ENCODE results near the gene PRB3.

Gene PRB3

DNA sequence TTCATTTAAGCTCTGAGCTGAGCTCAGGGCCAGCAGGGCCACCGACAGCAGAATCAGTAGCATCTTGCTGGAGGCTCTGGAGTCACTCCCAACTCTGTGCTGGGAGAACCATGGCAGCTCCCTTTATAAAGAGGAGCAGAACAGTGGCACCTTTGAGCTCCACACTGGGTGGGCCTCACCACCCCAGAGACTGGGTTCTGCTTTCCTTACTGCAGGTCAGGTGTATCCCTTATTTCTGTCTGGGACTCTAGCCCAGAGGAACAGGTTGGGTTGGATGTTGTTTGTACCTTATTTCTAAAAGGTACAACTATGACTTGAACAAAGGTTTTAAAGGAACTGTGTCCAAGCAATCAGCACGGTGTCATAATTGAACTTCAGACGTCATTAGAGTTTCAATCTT is at the start of gene PRB3:
Gene PRB3 (minus strand): TSS at position 101 of the 400 bp plus-strand sequence. CDS start 38 bp downstream, at position 63.
- TF ChIP-seq CTCF (IDR thresholded peaks at IDR 0.05; ENCODE audit: borderline replicate concordance, insufficient read depth, low read depth, low read length), result no peak
- no peak within 1 kb of the TSS for H3K4me3 ChIP-seq (ENCODE audit: low read depth, low read length)

- H3K4me3 ChIP-seq (ENCODE audit: low read depth, low read length), result no peak within 1 kb of the TSS
- TF ChIP-seq CTCF (IDR thresholded peaks at IDR 0.05; ENCODE audit: borderline replicate concordance, insufficient read depth, low read depth, low read length), result no peak
Measured at GRCh38 chr12:11310336-11310735, 40.8 kb upstream of the PRB3 start, which contains the start of gene PRB4. PRB4 (minus strand) TSS chr12:11310436; CDS start chr12:11310398, 38 bp downstream.

GRCh38 chr12:11307143-11307542 is 37.6 kb upstream of the PRB3 start:
- no peak for TF ChIP-seq CTCF (IDR thresholded peaks at IDR 0.05; ENCODE audit: borderline replicate concordance, insufficient read depth, low read depth, low read length)

DNA sequence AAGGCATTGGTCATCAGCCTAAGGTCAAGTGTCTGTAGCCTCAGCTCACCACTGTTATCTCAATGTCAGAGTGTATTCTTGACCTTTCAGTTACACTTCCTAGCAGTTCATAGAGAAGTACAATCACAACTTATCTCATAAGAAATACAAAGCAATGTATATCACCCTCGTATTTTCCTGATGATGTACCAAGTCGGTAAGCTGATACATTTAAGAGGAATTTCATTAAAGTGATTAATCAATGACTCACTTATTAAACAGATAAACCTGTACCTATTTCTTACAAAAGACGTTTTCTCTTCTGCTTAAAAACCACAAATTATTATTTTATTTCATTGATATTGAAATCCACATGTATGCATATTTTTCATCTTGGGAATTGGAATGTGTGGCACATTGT is 3.9 kb upstream of the PRB3 start:
- TF ChIP-seq CTCF (IDR thresholded peaks at IDR 0.05; ENCODE audit: borderline replicate concordance, insufficient read depth, low read depth, low read length), result no peak
- no peak overlapping the region for H3K4me3 ChIP-seq (ENCODE audit: low read depth, low read length)

More at GRCh38 chr12:11307143-11307542, 37.6 kb upstream of the PRB3 start:
- H3K4me3 ChIP-seq (ENCODE audit: low read depth, low read length), result no peak overlapping the region

DNA sequence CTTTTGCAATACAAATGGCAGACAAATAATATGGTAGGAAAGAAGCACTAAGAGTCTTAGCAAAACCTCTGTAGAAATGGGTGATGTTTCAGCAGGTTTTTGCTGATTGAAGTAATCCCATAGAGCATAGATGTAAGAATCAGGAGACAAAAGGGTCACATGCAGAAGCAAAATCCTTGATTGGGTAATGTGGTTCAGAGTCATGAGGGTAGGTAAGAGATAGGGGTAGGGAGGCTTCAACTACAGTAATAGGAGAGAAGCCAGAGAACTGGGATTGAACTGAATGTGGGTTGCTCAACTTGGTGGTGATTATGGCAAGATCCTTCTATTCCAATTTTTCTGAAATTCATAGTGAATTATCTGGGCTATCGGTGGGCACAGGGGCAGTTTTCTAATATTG is 5.0 kb downstream of the PRB3 start:
- no peak overlapping the region for H3K4me3 ChIP-seq (ENCODE audit: low read depth, low read length)
- TF ChIP-seq CTCF (IDR thresholded peaks at IDR 0.05; ENCODE audit: borderline replicate concordance, insufficient read depth, low read depth, low read length), result no peak

GRCh38 chr12:11246489-11246888 is 23.0 kb downstream of the PRB3 start:
- no peak overlapping the region for H3K4me3 ChIP-seq (ENCODE audit: low read depth, low read length)
- TF ChIP-seq CTCF (IDR thresholded peaks at IDR 0.05; ENCODE audit: borderline replicate concordance, insufficient read depth, low read depth, low read length), result no peak

GRCh38 chr12:11242656-11243055 is 26.9 kb downstream of the PRB3 start:
- H3K4me3 ChIP-seq (ENCODE audit: low read depth, low read length), result no peak overlapping the region

More at GRCh38 chr12:11242656-11243055, 26.9 kb downstream of the PRB3 start:
- no peak for TF ChIP-seq CTCF (IDR thresholded peaks at IDR 0.05; ENCODE audit: borderline replicate concordance, insufficient read depth, low read depth, low read length)

Measured in GM12875 (cell line).